ENCODE measurements around the gene MAPK11.

GRCh38 chr22:50216684-50217520 lies 53.3 kb downstream of the MAPK11 start:
- TF ChIP-seq POLR2A (IDR thresholded peaks at IDR 0.05) = no peak
- TF ChIP-seq, protein P1, sequence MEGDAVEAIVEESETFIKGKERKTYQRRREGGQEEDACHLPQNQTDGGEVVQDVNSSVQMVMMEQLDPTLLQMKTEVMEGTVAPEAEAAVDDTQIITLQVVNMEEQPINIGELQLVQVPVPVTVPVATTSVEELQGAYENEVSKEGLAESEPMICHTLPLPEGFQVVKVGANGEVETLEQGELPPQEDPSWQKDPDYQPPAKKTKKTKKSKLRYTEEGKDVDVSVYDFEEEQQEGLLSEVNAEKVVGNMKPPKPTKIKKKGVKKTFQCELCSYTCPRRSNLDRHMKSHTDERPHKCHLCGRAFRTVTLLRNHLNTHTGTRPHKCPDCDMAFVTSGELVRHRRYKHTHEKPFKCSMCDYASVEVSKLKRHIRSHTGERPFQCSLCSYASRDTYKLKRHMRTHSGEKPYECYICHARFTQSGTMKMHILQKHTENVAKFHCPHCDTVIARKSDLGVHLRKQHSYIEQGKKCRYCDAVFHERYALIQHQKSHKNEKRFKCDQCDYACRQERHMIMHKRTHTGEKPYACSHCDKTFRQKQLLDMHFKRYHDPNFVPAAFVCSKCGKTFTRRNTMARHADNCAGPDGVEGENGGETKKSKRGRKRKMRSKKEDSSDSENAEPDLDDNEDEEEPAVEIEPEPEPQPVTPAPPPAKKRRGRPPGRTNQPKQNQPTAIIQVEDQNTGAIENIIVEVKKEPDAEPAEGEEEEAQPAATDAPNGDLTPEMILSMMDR (IDR thresholded peaks at IDR 0.05) = no peak

Data from esophagus squamous epithelium (tissue), 4 donors.